Gastroesophageal sphincter (tissue), 2 donors: Measurements from ENCODE around the gene STARD3NL.

ENCODE experiments used
- POLR2A ChIP-seq, 2 donors: fragments of 450-650 bp; IDR thresholded peaks; one replicate each; pipeline ENCODE4 v1.6.1; 2017; ENCODE audit warnings: antibody characterized with exemption in 2 of 2, mild to moderate bottlenecking in 2 of 2, moderate library complexity in 1 of 2
- POLR2AphosphoS5 ChIP-seq: sonication (generic); formaldehyde crosslinking; IDR thresholded peaks from one replicate; pipeline ENCODE4 v1.6.1; 2017; ENCODE audit warnings: antibody characterized with exemption

DNA sequence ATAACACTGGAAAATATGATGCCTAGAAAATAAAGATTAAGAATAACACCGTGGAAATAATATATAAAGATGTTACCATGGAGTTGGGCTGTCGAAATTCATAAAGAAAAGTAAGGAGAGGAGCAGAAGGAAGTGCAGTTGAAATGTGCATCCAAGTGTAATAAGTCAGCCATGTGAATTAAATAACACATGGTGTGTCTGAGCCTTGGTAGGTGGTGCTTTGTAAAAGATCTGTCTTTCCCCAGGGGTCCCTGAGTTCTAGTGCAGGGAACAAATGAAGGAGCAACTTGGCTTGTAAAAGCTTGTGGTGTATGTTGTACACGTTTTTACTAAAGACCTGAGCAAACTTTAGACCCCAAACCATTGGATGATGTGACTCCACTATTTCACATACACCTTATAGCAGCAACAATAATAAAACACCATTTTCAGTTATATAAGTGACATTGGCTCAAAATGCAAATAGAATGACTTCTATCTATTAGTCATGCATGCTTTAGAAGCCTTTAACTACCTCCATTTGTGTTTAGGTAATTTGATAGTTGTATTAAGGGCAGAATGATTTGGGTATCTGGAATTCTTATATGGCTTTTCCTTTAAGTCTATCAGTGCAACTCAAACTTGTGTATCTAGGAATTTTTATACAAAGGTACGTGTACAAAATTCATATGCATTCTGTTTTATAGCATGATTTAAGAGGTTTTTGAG lies 11.3 kb downstream of the STARD3NL start:
- TF ChIP-seq POLR2AphosphoS5: no peak
- no peak for TF ChIP-seq POLR2A (IDR thresholded peaks at IDR 0.05)
